Transverse colon (tissue), 4 donors: ENCODE data around the gene CMC2. TPM values are rescaled to one million over a fixed set of nuclear protein-coding genes. Genes with fewer than 3 reads are reported as not detected.

Experiments used
- DNase-seq: peaks from one replicate; pipeline ENCODE4 v3.0.0-alpha.2; 2019
- H3K27ac ChIP-seq, 4 donors: fragments of 200-600 bp; sonication (generic); 2 replicates each; pipeline ENCODE4 v1.5.1; 2016 to 2018; ENCODE audit warnings: inconsistent platforms in 4 of 4
- H3K27me3 ChIP-seq: fragments of 200-600 bp; sonication (generic); 2 replicates; pipeline ENCODE4 v1.5.1; 2017; ENCODE audit warnings: inconsistent platforms
- H3K36me3 ChIP-seq, 4 donors: fragments of 200-600 bp; sonication (generic); 2 replicates each; pipeline ENCODE4 v1.5.1; 2017 to 2019; ENCODE audit warnings: inconsistent platforms in 4 of 4
- H3K4me1 ChIP-seq, 4 donors: fragments of 200-600 bp; sonication (generic); 2 replicates each; pipeline ENCODE4 v1.5.1; 2017 to 2020; ENCODE audit warnings: inconsistent platforms in 4 of 4
- H3K4me3 ChIP-seq, 4 donors: fragments of 200-600 bp; sonication (generic); 1 replicate in 1 of 4; 2 replicates in 3 of 4; pipeline versions ENCODE4 v1.5.1 to v1.6.1; 2017 to 2019; ENCODE audit warnings: inconsistent platforms in 4 of 4
- H3K9me3 ChIP-seq, 2 donors: fragments of 200-600 bp; sonication (generic); 2 replicates each; pipeline ENCODE4 v1.5.1; 2017 to 2019; ENCODE audit warnings: inconsistent platforms in 2 of 2
- EP300 ChIP-seq: sonication (generic); formaldehyde crosslinking; IDR thresholded peaks from one replicate; pipeline ENCODE4 v1.6.1; 2017; ENCODE audit warnings: antibody characterized with exemption, low read depth
- POLR2A ChIP-seq: fragments of 450-650 bp; IDR thresholded peaks from one replicate; pipeline ENCODE4 v1.6.1; 2016; ENCODE audit warnings: antibody characterized with exemption, mild to moderate bottlenecking, moderate library complexity
- POLR2AphosphoS5 ChIP-seq, 3 donors: sonication (generic); formaldehyde crosslinking; IDR thresholded peaks; one replicate each; pipeline ENCODE4 v1.6.1; 2016; ENCODE audit warnings: antibody characterized with exemption in 3 of 3
- WGBS, 2 donors: methylation state at CpG; one replicate each; pipeline ENCODE4 v1.1.5; 2018; ENCODE audit warnings: low coverage in 1 of 2; 5-methylcytosine and 5-hydroxymethylcytosine counted together
- in situ Hi-C, 4 donors: fragments of 200-750 bp; cut with MboI; loops; one replicate each; pipeline versions ENCODE4 v1.15.0 to v1.15.1; 2017; ENCODE audit warnings: low sequenced_read_pairs in 3 of 4, low pct_ligation_motif_present in 1 of 4, low pct_unique_long_range_greater_than_20kb in 1 of 4
- intact Hi-C: fragments of 100-400 bp; cut with DNase I; formaldehyde crosslinking; loops from one replicate; pipeline ENCODE4 v1.15.1; 2023; ENCODE audit warnings: low total_unique reads
- total RNA-seq, 4 donors: library from RNA; depleted of rRNA; stranded (reverse); fragments of >200 nt; gene quantifications; one replicate each; pipeline ENCODE4 v1.1.0, GENCODE V29; 2016
- TF ChIP-seq, protein P1 (sequence below), 5 experiments: fragments of 200-600 bp in 3 of 5; fragments of 450-650 bp in 2 of 5; sonication (generic) in 3 of 5; IDR thresholded peaks; 1 replicate in 2 of 5; 2 replicates in 3 of 5; pipeline ENCODE4 v1.5.1; 2016 to 2017; ENCODE audit warnings: antibody characterized with exemption in 5 of 5, inconsistent platforms in 3 of 5, mild to moderate bottlenecking in 2 of 5, moderate library complexity in 1 of 5

The CMC2 gene
- total RNA-seq, 4 donors from 2014 or later: 2.8 to 42.9 (median 29.8) TPM

GRCh38 chr16:80997964-80998620 lies 8.6 kb downstream of the CMC2 start:
- WGBS, 2 donors: 86 to 87% methylated on average over 6 to 7 of the region's 7 CpGs
- in situ Hi-C loops (no loop called here), intact Hi-C loops (no loop called here)
- Histone ChIP-seq H3K36me3 (no peaks in the 10 kb centered on the region), H3K4me3 (peak overlapping the region in 1 of 4 donors; percentile 46), H3K27me3 (no peaks in the 10 kb centered on the region), H3K4me1 (peaks cover 3 to 22% (median 20%) of the 10 kb centered on the region in 4 donors), H3K27ac (peak overlapping the region; percentile 45 to 77 (median 71)), H3K9me3 (no peaks in the 10 kb centered on the region)
- TF ChIP-seq POLR2AphosphoS5 (IDR thresholded peaks at IDR 0.05): no peak
- TF ChIP-seq, protein P1, sequence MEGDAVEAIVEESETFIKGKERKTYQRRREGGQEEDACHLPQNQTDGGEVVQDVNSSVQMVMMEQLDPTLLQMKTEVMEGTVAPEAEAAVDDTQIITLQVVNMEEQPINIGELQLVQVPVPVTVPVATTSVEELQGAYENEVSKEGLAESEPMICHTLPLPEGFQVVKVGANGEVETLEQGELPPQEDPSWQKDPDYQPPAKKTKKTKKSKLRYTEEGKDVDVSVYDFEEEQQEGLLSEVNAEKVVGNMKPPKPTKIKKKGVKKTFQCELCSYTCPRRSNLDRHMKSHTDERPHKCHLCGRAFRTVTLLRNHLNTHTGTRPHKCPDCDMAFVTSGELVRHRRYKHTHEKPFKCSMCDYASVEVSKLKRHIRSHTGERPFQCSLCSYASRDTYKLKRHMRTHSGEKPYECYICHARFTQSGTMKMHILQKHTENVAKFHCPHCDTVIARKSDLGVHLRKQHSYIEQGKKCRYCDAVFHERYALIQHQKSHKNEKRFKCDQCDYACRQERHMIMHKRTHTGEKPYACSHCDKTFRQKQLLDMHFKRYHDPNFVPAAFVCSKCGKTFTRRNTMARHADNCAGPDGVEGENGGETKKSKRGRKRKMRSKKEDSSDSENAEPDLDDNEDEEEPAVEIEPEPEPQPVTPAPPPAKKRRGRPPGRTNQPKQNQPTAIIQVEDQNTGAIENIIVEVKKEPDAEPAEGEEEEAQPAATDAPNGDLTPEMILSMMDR (IDR thresholded peaks at IDR 0.05): no peak
- no peak for TF ChIP-seq EP300
- no peak for TF ChIP-seq POLR2A
- DNase-seq: no peak

- H3K27ac ChIP-seq: peak overlapping the region; percentile 45 to 77 (median 71)
- in situ Hi-C loops: no loop called here
These were observed 9.4 kb downstream of the CMC2 start for GRCh38 chr16:80997139-80997798.

DNA sequence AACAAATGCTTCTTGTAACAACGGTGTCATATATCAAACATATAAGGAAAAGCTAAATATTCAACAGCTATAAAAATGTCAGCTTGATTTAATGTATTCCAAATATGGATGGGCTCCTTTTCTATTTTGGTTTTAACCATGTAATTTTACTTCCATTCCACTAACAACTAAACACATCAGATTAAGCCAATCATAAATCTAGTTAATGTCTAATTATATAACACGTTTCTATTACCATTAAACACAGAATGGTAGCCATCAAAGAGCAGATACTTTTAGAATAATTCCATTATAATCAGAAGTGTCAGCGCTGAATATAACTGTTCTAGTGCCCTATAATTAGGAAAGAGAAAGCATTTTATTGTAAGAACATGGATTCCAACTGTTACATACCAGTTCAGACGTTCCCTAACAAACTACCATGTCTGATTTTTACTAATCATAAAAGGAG lies 10.0 kb downstream of the CMC2 start:
- H3K36me3 ChIP-seq: no peaks in the 10 kb centered on the region
- 27 to 28% methylated on average over 4 of the region's 4 CpGs for WGBS, 2 donors
- peak overlapping the region; percentile 45 to 77 (median 71) for H3K27ac ChIP-seq
- no peaks in the 10 kb centered on the region for H3K9me3 ChIP-seq
- DNase-seq: no peak
- H3K4me1 ChIP-seq: peaks cover 3 to 22% (median 20%) of the 10 kb centered on the region in 4 donors
- no peak for TF ChIP-seq EP300
- TF ChIP-seq, protein P1 (IDR thresholded peaks at IDR 0.05): no peak
- no peak for TF ChIP-seq POLR2AphosphoS5 (IDR thresholded peaks at IDR 0.05)
- TF ChIP-seq POLR2A: no peak
- in situ Hi-C loops: no loop called here
- no peaks in the 10 kb centered on the region for H3K27me3 ChIP-seq
- peak overlapping the region in 2 of 4 donors; percentile 9 to 46 for H3K4me3 ChIP-seq
- intact Hi-C loops: no loop called here

More at GRCh38 chr16:80997139-80997798, 9.4 kb downstream of the CMC2 start:
- TF ChIP-seq EP300 (no peak), POLR2A (no peak), POLR2AphosphoS5 (IDR thresholded peaks at IDR 0.05) (no peak)
- TF ChIP-seq, protein P1 (IDR thresholded peaks at IDR 0.05): no peak
- H3K4me3 ChIP-seq: peak overlapping the region in 3 of 4 donors; percentile 9 to 46 (median 19)
- no peaks in the 10 kb centered on the region for H3K36me3 ChIP-seq
- intact Hi-C loops: no loop called here
- peaks cover 3 to 22% (median 20%) of the 10 kb centered on the region in 4 donors for H3K4me1 ChIP-seq
- no peaks in the 10 kb centered on the region for H3K27me3 ChIP-seq
- H3K9me3 ChIP-seq: no peaks in the 10 kb centered on the region
- WGBS, 2 donors: 13 to 18% methylated on average over 9 of the region's 9 CpGs
- no peak for DNase-seq

- intact Hi-C loops: no loop called here
- H3K4me1 ChIP-seq: peaks cover 3 to 22% (median 20%) of the 10 kb centered on the region in 4 donors
These were observed 12.2 kb downstream of the CMC2 start for GRCh38 chr16:80994451-80994850.

More at GRCh38 chr16:80994451-80994850, 12.2 kb downstream of the CMC2 start:
- no peak for DNase-seq
- Histone ChIP-seq H3K9me3 (no peaks in the 10 kb centered on the region), H3K4me3 (no peak overlapping the region), H3K27me3 (no peaks in the 10 kb centered on the region), H3K36me3 (no peaks in the 10 kb centered on the region), H3K27ac (peak overlapping the region in 1 of 4 donors; percentile 2)
- TF ChIP-seq, protein P1 (IDR thresholded peaks at IDR 0.05): no peak
- no peak for TF ChIP-seq EP300
- no peak for TF ChIP-seq POLR2A
- no peak for TF ChIP-seq POLR2AphosphoS5 (IDR thresholded peaks at IDR 0.05)
- in situ Hi-C loops: no loop called here
